DOHH2 (cell line): Measurements from ENCODE around the gene SEC31A.

Source experiments
- CTCF ChIP-seq: fragments of 200-600 bp; sonication (generic); IDR thresholded peaks from one replicate; pipeline ENCODE4 v1.5.1; 2014; ENCODE audit warnings: antibody characterized with exemption, mild to moderate bottlenecking, low read depth, low read length; ENCODE audit not compliant: poor library complexity, severe bottlenecking
- EZH2phosphoT487 ChIP-seq: fragments of 200-600 bp; sonication (generic); IDR thresholded peaks from 2 replicates; pipeline ENCODE4 v1.6.1; 2017; ENCODE audit warnings: borderline replicate concordance, mild to moderate bottlenecking, antibody characterized with exemption, low read length, moderate library complexity, mixed read lengths

- TF ChIP-seq CTCF (no peak), EZH2phosphoT487 (no peak)
Observed at GRCh38 chr4:82810176-82810575, 80.8 kb downstream of the SEC31A start.
